GM03348 (cell line): ENCODE results near the gene PIGL.

Experiments used
- DNase-seq: peaks from one replicate; pipeline ENCODE4 v3.0.0; 2012; ENCODE audit warnings: low spot score

Gene PIGL

GRCh38 chr17:16353317-16354174 lies 136.5 kb downstream of the PIGL start, which contains the start of gene CENPV:
Gene CENPV, minus strand, starts transcription at chr17:16353469. Its CDS starts 33 bp downstream, at chr17:16353436.
- DNase-seq: peak; percentile 85

- DNase-seq: no peak
Measured at GRCh38 chr17:16354585-16354984, 137.6 kb downstream of the PIGL start.

GRCh38 chr17:16358394-16358793 lies 141.4 kb downstream of the PIGL start:
- DNase-seq: no peak

GRCh38 chr17:16361874-16362273 lies 144.9 kb downstream of the PIGL start:
- no peak for DNase-seq

GRCh38 chr17:16363749-16364536 lies 146.9 kb downstream of the PIGL start:
- DNase-seq: peak; percentile 74

- DNase-seq: no peak
Measured at GRCh38 chr17:16364625-16365024, 147.6 kb downstream of the PIGL start.

GRCh38 chr17:16371742-16372141 lies 154.7 kb downstream of the PIGL start:
- DNase-seq: no peak

- DNase-seq: peak; percentile 79
Measured at GRCh38 chr17:16374146-16374938, 157.3 kb downstream of the PIGL start.
